NCI-H82 treated with DMSO at 0.1 percent for 48 hours (cell line): ENCODE measurements around the gene IGSF23.
"Not testable (repeated sequence)": the region's sequence is repeated elsewhere in the genome, so short reads cannot be mapped to it uniquely, and the experiment has no call there.

ENCODE experiments used
- DNase-seq: peaks from one replicate; lab custom pipeline; 2025; ENCODE audit not compliant: unreplicated experiment; lab: John Stamatoyannopoulos, UW

IGSF23 gene

GRCh38 chr19:44587963-44588770, 25.2 kb upstream of the IGSF23 start:
- no peak for DNase-seq

- DNase-seq, result no peak
Measured at GRCh38 chr19:44588771-44589112, 24.6 kb upstream of the IGSF23 start.

GRCh38 chr19:44590245-44591059, 22.9 kb upstream of the IGSF23 start:
- no peak for DNase-seq

DNA sequence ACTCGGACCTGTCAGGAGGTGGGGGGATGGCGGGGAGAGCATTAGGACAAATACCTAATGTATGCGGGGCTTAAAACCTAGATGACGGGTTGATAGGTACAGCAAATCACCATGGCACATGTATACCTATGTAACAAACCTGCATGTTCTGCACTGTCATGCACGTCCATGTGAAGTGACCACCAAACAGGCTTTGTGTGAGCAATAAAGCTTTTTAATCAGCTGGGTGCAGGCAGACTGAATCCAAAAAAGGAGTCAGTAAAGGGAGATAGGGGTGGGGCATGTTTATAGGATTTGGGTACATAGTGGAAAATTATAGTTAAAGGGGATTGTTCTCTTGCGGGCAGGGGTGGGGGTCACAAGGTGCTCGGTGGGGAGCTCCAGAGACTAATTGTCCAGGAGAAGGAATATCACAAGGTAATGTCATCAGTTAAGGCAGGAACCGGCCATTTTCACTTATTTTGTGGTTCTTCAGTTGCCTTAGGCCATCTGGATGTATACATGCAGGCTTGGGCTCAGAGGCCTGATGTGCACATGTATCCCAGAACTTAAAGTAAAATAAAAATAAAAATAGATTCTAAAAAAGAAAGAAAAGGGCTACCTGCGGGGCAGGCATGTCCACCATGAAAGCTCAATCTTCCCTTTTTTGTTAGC, 21.9 kb upstream of the IGSF23 start:
- DNase-seq, result not testable (repeated sequence)

- no peak for DNase-seq
Measured at GRCh38 chr19:44592451-44592890, 20.9 kb upstream of the IGSF23 start.

- no peak for DNase-seq
Measured at GRCh38 chr19:44593294-44593693, 20.1 kb upstream of the IGSF23 start.

DNA sequence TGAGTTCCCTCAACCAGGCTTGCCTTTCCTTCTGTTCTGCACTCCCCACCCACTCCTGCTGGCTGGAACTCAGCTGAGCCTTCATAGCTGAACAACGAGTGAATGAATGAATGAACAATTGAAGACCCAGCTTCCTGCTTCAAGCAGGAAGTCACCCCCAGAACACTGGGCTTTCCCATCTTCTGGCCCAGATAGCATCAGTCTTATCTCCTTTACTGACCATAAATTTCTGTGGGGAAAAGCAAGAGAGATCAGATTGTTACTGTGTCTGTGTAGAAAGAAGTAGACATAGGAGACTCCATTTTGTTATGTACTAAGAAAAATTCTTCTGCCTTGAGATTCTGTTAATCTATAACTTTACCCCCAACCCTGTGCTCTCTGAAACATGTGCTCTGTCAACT, 19.5 kb upstream of the IGSF23 start:
- DNase-seq, result not testable (repeated sequence)

- DNase-seq, result no peak
Measured at GRCh38 chr19:44596428-44597130, 16.8 kb upstream of the IGSF23 start.

DNA sequence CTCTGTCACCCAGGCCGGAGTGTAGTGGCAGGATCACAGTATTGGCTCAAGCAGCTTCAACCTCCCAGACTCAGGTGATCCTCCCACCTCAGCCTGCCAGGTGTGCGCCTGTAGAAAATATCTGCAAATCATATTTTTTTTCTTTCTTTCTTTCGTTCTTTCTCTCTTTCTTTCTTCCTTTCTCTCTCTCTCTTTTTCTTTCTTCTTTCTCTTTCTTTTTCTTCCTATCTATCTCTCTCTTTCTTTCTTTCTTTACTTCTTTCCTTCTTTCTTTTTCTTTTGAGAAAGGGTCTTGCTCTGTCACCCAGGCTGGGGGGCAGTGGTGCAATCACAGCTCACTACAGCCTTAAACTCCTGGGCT, 16.3 kb upstream of the IGSF23 start:
- DNase-seq, result no peak

DNA sequence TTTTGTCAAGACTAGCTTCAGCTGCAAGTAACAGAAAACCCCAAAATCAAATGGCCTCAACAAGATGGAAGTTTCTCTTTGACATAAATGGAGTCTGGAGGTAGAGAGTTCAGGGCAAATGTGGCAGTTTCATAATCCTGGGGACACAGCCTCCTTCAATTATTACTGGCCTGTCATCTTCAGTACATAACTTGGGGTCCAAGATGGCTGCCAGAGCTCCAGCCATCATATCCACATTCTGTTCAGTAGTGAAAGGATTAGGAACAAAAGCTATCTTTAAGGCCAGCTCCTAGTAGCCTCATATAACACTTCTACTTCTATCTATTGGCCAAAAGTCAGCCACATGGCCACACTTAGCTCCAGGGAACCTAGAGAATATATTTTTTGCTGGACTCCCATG, 15.0 kb upstream of the IGSF23 start:
- DNase-seq, result no peak

DNA sequence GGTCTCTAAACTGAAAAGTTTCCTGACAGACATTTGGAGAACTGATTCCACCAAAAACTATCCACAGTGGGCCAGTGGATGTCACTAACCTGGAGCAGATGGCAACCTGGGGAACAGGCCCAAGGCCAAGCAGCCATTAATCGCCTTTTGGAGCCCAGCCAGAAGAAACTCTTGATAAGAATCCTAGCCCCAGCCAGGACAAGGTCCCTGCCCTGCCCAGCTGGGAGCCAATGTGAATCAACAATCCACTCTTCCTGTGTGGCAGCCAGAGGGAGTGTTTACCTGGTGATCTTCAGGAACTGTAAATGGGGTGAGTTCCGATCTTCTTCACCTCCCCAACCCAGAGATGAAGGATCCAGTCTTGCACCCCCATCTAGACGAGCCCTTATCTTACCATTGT, 14.5 kb upstream of the IGSF23 start:
- DNase-seq, result peak; percentile 9

DNA sequence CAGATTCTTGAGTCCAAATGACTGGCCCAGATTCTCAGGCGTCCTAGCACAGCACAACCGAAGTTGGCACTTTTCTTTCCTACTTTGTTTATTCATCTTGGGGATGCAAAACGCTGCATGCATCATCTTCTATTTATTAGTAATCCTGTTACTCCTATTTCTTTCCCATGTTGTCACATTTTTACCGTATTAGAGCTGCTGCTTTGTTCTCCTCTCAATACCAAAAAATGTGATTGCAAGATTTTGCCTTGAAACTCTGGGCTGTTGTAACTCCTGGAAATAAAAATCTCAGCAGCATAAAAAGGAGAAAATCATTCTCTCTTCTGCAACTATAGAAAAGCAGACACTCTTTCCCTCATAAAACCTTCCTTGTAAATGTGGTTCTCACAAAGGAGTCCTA, 12.9 kb upstream of the IGSF23 start:
- no peak for DNase-seq

DNA sequence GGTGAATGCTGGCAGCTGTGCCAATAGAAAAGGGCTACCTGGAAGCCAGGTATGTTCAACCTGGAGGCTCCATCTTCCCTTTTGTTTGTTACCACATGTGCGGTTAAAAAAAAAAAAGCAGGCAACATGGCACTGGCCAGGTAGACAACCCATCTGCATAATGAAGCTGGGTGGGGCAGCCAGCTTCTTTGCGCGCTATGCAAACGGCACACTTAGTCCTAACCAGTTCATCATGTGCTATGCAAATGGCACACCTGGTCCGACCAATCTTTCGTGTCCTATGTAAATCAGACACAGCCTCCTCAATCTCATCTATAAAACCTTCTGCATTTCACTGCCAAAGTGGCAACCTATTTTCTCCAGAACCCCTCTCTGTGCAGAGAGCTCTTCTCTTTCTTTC, 11.3 kb upstream of the IGSF23 start:
- DNase-seq, result no peak

- no peak for DNase-seq
Measured at GRCh38 chr19:44603201-44603945, 10.0 kb upstream of the IGSF23 start.

DNA sequence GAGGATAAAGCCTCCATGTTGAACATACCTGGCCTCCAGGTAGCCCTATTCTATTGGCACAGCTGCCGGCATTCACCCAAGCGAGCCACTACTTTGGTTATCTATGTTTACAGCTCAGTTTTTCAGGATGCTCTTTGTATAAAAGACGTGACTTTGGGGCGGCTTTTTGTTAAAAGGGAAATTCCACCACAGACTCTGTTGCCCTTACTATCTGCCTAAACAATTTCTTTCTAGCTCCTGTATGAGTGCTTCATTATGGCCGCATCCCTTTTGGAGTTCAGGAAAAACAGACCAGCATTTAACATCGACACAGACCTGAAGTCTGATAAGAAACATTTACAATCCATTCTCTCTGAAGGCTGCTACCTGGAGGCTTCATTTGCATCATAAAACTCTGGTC, 9.1 kb upstream of the IGSF23 start:
- DNase-seq, result no peak

GRCh38 chr19:44605547-44605946, 7.8 kb upstream of the IGSF23 start:
- no peak for DNase-seq

DNA sequence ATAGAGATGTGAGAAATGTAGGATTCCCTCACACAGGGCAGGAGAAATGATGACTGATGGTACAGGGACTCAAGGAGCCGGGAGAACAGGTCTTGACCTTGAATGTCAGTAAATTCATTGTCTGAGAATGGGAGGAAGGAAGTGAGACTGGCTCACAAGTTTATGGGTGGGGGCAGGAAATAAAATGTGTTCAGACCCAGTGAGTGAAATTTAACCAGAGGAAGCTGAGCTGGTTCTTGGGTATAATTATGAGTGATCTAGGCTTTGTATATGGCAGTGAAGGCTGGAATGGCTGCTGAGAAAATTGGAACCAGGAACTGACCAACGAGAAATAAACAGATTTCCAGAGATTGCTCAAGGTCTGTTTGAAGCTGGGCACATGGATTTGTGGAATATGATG, 6.3 kb upstream of the IGSF23 start:
- DNase-seq, result no peak

DNA sequence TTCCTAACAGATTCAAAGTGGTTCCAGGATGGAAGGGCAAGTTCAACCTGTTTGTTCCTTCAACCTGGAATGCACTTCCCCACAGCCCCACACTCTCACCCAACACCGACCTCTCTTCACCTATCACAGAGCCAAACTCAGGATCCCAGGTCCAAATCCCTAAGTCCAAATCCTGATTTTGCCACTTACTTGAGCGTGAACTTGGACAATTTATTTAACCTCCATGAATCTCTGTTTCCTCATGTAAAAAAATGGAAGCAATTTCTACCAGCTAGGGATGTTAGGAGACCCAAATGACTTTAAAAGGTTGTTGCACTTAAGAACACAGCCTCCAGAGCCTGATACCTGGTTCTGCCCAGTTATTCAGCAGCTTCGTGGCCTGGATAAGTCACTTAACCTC, 5.4 kb upstream of the IGSF23 start:
- DNase-seq, result no peak

DNA sequence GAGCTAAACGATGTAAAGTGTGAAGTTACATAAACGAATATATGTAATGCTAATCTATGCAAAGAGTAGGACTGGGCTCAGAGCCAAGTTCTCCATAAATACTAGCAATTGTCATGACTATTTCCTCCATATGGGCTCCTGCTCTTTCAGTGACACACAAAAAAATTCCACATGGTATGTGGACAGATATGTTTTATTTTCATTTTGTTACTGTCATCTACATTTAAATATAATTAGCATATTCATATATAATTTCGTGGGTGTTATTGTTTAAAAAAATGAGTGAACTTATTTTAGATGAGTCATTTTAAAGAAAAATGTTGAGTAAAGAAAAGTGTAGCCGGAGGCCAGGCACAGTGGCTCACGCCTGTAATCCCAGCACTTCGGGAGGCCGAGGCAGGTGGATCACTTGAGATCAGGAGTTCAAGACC, 5.0 kb upstream of the IGSF23 start:
- DNase-seq, result no peak

DNA sequence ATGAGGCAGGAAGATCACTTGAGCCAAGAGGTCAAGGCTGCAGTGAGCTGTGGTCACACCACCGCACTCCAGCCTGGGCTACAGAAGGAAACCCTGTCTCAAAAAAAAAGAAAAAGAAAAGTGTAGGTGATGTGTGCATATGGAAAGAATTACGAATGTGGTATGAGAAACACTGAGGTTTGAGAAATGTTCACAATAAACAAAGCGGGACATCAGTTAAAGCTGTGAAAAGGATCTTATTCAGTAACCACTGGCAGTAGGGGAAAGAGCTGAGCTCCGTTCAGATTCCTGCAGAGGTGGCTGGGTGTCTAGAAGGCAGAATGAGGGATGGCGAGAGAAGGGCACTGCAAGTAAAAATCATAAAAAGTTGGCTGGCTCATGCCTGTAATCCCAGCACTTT, 4.1 kb upstream of the IGSF23 start:
- no peak for DNase-seq

GRCh38 chr19:44610497-44610896, 2.9 kb upstream of the IGSF23 start:
- DNase-seq, result not testable (repeated sequence)
